Osteoblast (primary cell): ENCODE results near the gene RBFOX2. TPM values are rescaled to one million over a fixed set of nuclear protein-coding genes. Genes with fewer than 3 reads are reported as not detected.
"Not testable (repeated sequence)": the region's sequence is repeated elsewhere in the genome, so short reads cannot be mapped to it uniquely, and the experiment has no call there.

Experiments used
- DNase-seq: peaks from one replicate; pipeline ENCODE4 v3.0.0; 2011; ENCODE audit warnings: low spot score, mixed read lengths; ENCODE audit not compliant: insufficient read length; ENCODE audit errors: missing footprints
- H2AFZ ChIP-seq: 2 replicates; pipeline ENCODE4 v1.6.0; 2011; ENCODE audit warnings: mild to moderate bottlenecking, low read length
- H3K27ac ChIP-seq: 2 replicates; pipeline ENCODE4 v1.5.1; 2011; ENCODE audit warnings: mild to moderate bottlenecking, low read depth, low read length, moderate library complexity
- H3K27me3 ChIP-seq: 2 replicates; pipeline ENCODE4 v1.6.0; 2012; ENCODE audit warnings: mild to moderate bottlenecking, control low read depth, inconsistent platforms, low read length, moderate library complexity; ENCODE audit not compliant: insufficient read depth
- H3K36me3 ChIP-seq: 2 replicates; pipeline ENCODE4 v1.5.1; 2011; ENCODE audit warnings: mild to moderate bottlenecking, low read length, control low read depth, moderate library complexity; ENCODE audit not compliant: insufficient read depth
- H3K4me1 ChIP-seq: 2 replicates; pipeline ENCODE4 v1.5.1; 2011; ENCODE audit warnings: mild to moderate bottlenecking, low read length, control low read depth, moderate library complexity; ENCODE audit not compliant: insufficient read depth
- H3K4me2 ChIP-seq: 2 replicates; pipeline ENCODE4 v1.6.0; 2011; ENCODE audit warnings: mild to moderate bottlenecking, low read length; ENCODE audit not compliant: insufficient read depth
- H3K4me3 ChIP-seq: fragments of 200-600 bp; sonication (generic); 3 replicates; pipeline ENCODE4 v1.5.1; 2012; ENCODE audit warnings: mild to moderate bottlenecking, low read length, inconsistent platforms; ENCODE audit not compliant: insufficient read depth
- H3K79me2 ChIP-seq: 2 replicates; pipeline ENCODE4 v1.6.0; 2012; ENCODE audit warnings: mild to moderate bottlenecking, low read length, control low read depth, inconsistent platforms; ENCODE audit not compliant: insufficient read depth
- H3K9me3 ChIP-seq: 2 replicates; pipeline ENCODE4 v1.5.1; 2011; ENCODE audit warnings: low read depth, low read length, control low read depth
- H4K20me1 ChIP-seq: 2 replicates; pipeline ENCODE4 v1.6.0; 2012; ENCODE audit warnings: mild to moderate bottlenecking, low read length, control low read depth; ENCODE audit not compliant: insufficient read depth
- CTCF ChIP-seq: IDR thresholded peaks from 2 replicates; pipeline ENCODE4 v1.5.1; 2011; ENCODE audit warnings: mild to moderate bottlenecking, low read depth, low read length, moderate library complexity; ENCODE audit errors: extremely low read depth
- total RNA-seq: library from RNA; depleted of rRNA; stranded (reverse); fragments of >200 nt; gene quantifications from 2 replicates; pipeline ENCODE4 v1.2.3, GENCODE V29; 2012

RBFOX2 gene
- total RNA-seq, 1 donor: 171 TPM

- H3K79me2 ChIP-seq: peaks cover 94% of the 10 kb centered on the region
- no peak overlapping the region for H2AFZ ChIP-seq
- H3K4me2 ChIP-seq: no peak overlapping the region
- H3K36me3 ChIP-seq: peaks cover 51% of the 10 kb centered on the region
- H3K4me3 ChIP-seq: no peak overlapping the region
- no peak for DNase-seq
- peaks cover 12% of the 10 kb centered on the region for H4K20me1 ChIP-seq
- no peaks in the 10 kb centered on the region for H3K27me3 ChIP-seq
- H3K27ac ChIP-seq: no peak overlapping the region
- peaks cover 4% of the 10 kb centered on the region for H3K9me3 ChIP-seq
- no peaks in the 10 kb centered on the region for H3K4me1 ChIP-seq
- TF ChIP-seq CTCF: no peak
Measured at GRCh38 chr22:35811670-35812069, 217.0 kb downstream of the RBFOX2 start.

DNA sequence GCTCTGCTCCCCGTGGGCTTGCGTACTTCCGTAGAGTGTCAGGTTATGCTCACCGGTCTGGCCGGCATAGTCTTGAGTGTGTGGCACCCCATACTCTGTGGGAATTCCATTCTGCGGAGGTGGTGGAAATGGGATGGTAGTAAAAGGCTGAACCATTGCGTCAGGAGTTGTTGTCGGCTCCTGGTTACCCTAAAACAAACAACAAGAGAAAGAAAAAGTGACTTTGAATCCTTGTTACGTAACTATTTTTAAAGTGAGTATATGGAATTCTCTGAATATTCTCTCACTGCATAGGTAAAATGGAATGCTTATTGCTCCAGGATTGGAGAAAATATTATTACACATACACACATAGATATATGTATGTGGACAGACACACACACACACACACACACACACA lies 218.8 kb downstream of the RBFOX2 start:
- peaks cover 92% of the 10 kb centered on the region for H3K79me2 ChIP-seq
- H3K4me2 ChIP-seq: no peak overlapping the region
- H3K27ac ChIP-seq: no peak overlapping the region
- H3K9me3 ChIP-seq: peaks cover 4% of the 10 kb centered on the region
- no peak overlapping the region for H3K4me3 ChIP-seq
- DNase-seq: no peak
- H3K27me3 ChIP-seq: no peaks in the 10 kb centered on the region
- H4K20me1 ChIP-seq: peaks cover 8% of the 10 kb centered on the region
- H2AFZ ChIP-seq: no peak overlapping the region
- peaks cover 53% of the 10 kb centered on the region for H3K36me3 ChIP-seq
- no peak for TF ChIP-seq CTCF
- no peaks in the 10 kb centered on the region for H3K4me1 ChIP-seq

DNA sequence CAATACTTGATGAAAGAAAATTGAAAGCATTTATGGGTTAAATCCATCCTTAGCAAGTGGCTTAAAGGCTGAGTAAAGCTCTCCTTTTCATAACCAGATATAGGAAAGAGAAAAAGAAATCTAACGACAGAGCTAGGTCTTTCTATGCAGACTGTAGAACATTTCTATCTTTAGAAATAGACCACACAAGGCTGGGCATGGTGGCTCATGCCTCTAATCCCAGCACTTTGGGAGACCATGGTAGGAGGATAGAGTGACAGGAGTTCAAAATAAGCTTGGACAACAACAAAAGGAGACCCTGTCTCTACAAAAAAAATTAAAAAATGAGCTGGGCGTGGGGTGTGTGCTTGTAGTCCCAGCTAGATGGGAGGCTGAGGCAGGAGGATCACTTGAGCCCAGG lies 220.2 kb downstream of the RBFOX2 start:
- DNase-seq: no peak

GRCh38 chr22:35806668-35807067 lies 222.0 kb downstream of the RBFOX2 start:
- not testable (repeated sequence) for H3K4me2 ChIP-seq, H3K4me3 ChIP-seq, H4K20me1 ChIP-seq, H3K27me3 ChIP-seq, H2AFZ ChIP-seq, H3K9me3 ChIP-seq, H3K27ac ChIP-seq, DNase-seq
- Histone ChIP-seq H3K79me2 (peaks cover 89% of the 10 kb centered on the region), H3K36me3 (peaks cover 42% of the 10 kb centered on the region), H3K4me1 (peaks cover 14% of the 10 kb centered on the region)

More for the DNA sequence above, 220.2 kb downstream of the RBFOX2 start:
- Histone ChIP-seq H3K4me3 (no peak overlapping the region), H3K4me1 (no peaks in the 10 kb centered on the region), H3K36me3 (peaks cover 48% of the 10 kb centered on the region), H3K4me2 (no peak overlapping the region), H3K27me3 (no peaks in the 10 kb centered on the region), H3K9me3 (peaks cover 4% of the 10 kb centered on the region), H4K20me1 (peaks cover 5% of the 10 kb centered on the region), H3K79me2 (peaks cover 90% of the 10 kb centered on the region), H2AFZ (no peak overlapping the region), H3K27ac (no peak overlapping the region)
- TF ChIP-seq CTCF: no peak
